ENCODE measurements around the gene GRPR.
"Not testable (repeated sequence)": the region's sequence is repeated elsewhere in the genome, so short reads cannot be mapped to it uniquely, and the experiment has no call there.

Gene GRPR

DNA sequence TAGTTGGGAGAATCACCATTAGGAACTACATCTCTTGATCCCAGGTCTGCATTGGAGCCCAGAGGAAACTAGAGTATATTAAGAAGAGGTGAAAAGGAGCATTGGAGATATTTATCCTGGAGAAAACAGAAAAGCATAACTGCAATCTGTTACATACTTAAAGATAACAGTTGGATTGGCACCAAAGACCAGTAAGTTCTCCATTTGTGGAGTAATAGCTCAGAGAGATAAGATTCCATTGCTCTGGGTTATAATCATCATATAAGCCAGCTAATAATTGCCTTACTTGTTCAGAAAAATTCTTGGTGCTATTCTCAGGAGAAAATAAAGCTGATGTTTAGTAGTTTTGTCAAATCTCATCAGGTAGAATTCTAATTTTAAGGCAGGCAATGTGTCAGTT, 20.6 kb downstream of the GRPR start:
- no peaks in the 10 kb centered on the region for H3K4me1 ChIP-seq (ENCODE audit: insufficient read depth, low read length)
- no peak overlapping the region for H2AFZ ChIP-seq (ENCODE audit: low read depth, low read length)
- no peaks in the 10 kb centered on the region for H3K36me3 ChIP-seq (ENCODE audit: insufficient read depth, low read length)
- no peak overlapping the region for H3K4me2 ChIP-seq (ENCODE audit: insufficient read depth, low read length)
- no peaks in the 10 kb centered on the region for H3K79me2 ChIP-seq (ENCODE audit: insufficient read depth, low read length)
- no peak overlapping the region for H3K4me3 ChIP-seq (ENCODE audit: low read depth in 1 of 2, low read length in 2 of 2)
- H3K27me3 ChIP-seq (ENCODE audit: insufficient read depth, low read length, poor library complexity) = no peaks in the 10 kb centered on the region
- no peak overlapping the region for H3K9ac ChIP-seq (ENCODE audit: low read depth, low read length)
- H4K20me1 ChIP-seq (ENCODE audit: insufficient read depth, low read length) = no peaks in the 10 kb centered on the region
- H3K27ac ChIP-seq (ENCODE audit: low read length) = no peak overlapping the region
- no peak for DNase-seq
- no peak for ATAC-seq (ENCODE audit: insufficient read depth, low read depth)
- TF ChIP-seq CTCF (IDR thresholded peaks at IDR 0.05; ENCODE audit: borderline replicate concordance, extremely low read depth, low read length, poor library complexity, severe bottlenecking) (no peak), EZH2 (IDR thresholded peaks at IDR 0.05; ENCODE audit: borderline replicate concordance, low read depth, low read length, severe bottlenecking) (no peak)
- no peaks in the 10 kb centered on the region for H3K9me3 ChIP-seq (ENCODE audit: insufficient read depth, low read length, severe bottlenecking)

DNA sequence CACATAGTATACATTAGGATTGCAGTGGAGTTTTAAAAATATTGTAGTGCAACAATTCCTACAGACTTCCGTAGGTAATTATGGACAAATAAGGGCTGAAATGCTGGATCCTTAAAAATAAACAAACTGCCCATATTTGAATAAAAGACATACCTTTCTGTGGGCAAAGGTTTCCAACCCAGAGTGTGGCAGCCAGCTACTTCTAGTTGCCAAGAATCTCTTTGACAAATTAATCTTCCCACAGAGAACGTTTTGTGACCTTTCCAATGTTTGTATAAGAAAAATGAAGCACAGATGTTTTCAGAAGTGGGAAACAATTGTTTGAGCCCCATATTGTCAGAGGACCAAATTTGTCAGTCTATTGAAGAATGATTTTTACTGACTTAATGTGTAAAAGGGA, 21.1 kb downstream of the GRPR start:
- Histone ChIP-seq H3K27me3 (ENCODE audit: insufficient read depth, low read length, poor library complexity) (no peaks in the 10 kb centered on the region), H2AFZ (ENCODE audit: low read depth, low read length) (no peak overlapping the region), H3K4me2 (ENCODE audit: insufficient read depth, low read length) (no peak overlapping the region), H3K27ac (ENCODE audit: low read length) (no peak overlapping the region), H4K20me1 (ENCODE audit: insufficient read depth, low read length) (no peaks in the 10 kb centered on the region), H3K4me1 (ENCODE audit: insufficient read depth, low read length) (no peaks in the 10 kb centered on the region), H3K4me3 (ENCODE audit: low read depth in 1 of 2, low read length in 2 of 2) (no peak overlapping the region), H3K79me2 (ENCODE audit: insufficient read depth, low read length) (no peaks in the 10 kb centered on the region), H3K9ac (ENCODE audit: low read depth, low read length) (no peak overlapping the region), H3K36me3 (ENCODE audit: insufficient read depth, low read length) (no peaks in the 10 kb centered on the region), H3K9me3 (ENCODE audit: insufficient read depth, low read length, severe bottlenecking) (no peaks in the 10 kb centered on the region)
- DNase-seq (no peak), ATAC-seq (ENCODE audit: insufficient read depth, low read depth) (no peak)
- no peak for TF ChIP-seq EZH2 (IDR thresholded peaks at IDR 0.05; ENCODE audit: borderline replicate concordance, low read depth, low read length, severe bottlenecking)
- TF ChIP-seq CTCF (IDR thresholded peaks at IDR 0.05; ENCODE audit: borderline replicate concordance, extremely low read depth, low read length, poor library complexity, severe bottlenecking) = no peak

DNA sequence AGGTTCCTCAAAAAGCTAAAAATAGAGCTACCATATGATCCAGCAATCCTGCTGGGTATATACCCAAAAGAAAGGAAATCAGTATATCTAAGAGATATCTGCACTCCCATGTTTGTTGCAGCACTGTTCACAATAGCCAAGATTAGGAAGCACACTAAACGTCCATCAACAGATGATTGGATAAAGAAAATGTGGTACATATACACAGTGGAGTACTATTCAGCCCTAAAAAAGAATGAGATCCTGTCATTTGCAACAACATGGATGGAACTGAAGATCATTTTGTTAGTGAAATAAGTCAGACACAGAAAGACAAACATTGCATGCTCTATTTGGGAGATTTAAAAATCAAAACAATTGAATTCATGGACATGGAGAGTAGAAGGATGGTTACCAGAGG, 21.7 kb downstream of the GRPR start:
- not testable (repeated sequence) for H3K36me3 ChIP-seq (ENCODE audit: insufficient read depth, low read length); H3K9ac ChIP-seq (ENCODE audit: low read depth, low read length); H2AFZ ChIP-seq (ENCODE audit: low read depth, low read length); H3K4me1 ChIP-seq (ENCODE audit: insufficient read depth, low read length); H3K79me2 ChIP-seq (ENCODE audit: insufficient read depth, low read length); H4K20me1 ChIP-seq (ENCODE audit: insufficient read depth, low read length); H3K27me3 ChIP-seq (ENCODE audit: insufficient read depth, low read length, poor library complexity); H3K27ac ChIP-seq (ENCODE audit: low read length); DNase-seq; H3K4me2 ChIP-seq (ENCODE audit: insufficient read depth, low read length); H3K9me3 ChIP-seq (ENCODE audit: insufficient read depth, low read length, severe bottlenecking); ATAC-seq (ENCODE audit: insufficient read depth, low read depth); H3K4me3 ChIP-seq (ENCODE audit: low read depth in 1 of 2, low read length in 2 of 2)

- Histone ChIP-seq H2AFZ (ENCODE audit: low read depth, low read length) (no peak overlapping the region), H3K9ac (ENCODE audit: low read depth, low read length) (no peak overlapping the region), H3K9me3 (ENCODE audit: insufficient read depth, low read length, severe bottlenecking) (no peaks in the 10 kb centered on the region), H3K36me3 (ENCODE audit: insufficient read depth, low read length) (no peaks in the 10 kb centered on the region), H3K4me1 (ENCODE audit: insufficient read depth, low read length) (no peaks in the 10 kb centered on the region), H3K27me3 (ENCODE audit: insufficient read depth, low read length, poor library complexity) (no peaks in the 10 kb centered on the region), H3K4me3 (ENCODE audit: low read depth in 1 of 2, low read length in 2 of 2) (no peak overlapping the region), H3K27ac (ENCODE audit: low read length) (no peak overlapping the region), H3K4me2 (ENCODE audit: insufficient read depth, low read length) (no peak overlapping the region), H3K79me2 (ENCODE audit: insufficient read depth, low read length) (no peaks in the 10 kb centered on the region), H4K20me1 (ENCODE audit: insufficient read depth, low read length) (no peaks in the 10 kb centered on the region)
- DNase-seq = no peak
- ATAC-seq (ENCODE audit: insufficient read depth, low read depth) = no peak
- TF ChIP-seq EZH2 (IDR thresholded peaks at IDR 0.05; ENCODE audit: borderline replicate concordance, low read depth, low read length, severe bottlenecking) (no peak), CTCF (IDR thresholded peaks at IDR 0.05; ENCODE audit: borderline replicate concordance, extremely low read depth, low read length, poor library complexity, severe bottlenecking) (no peak)
Observed at GRCh38 chrX:16145656-16146055, 22.3 kb downstream of the GRPR start.
